Gastroesophageal sphincter (tissue), 4 donors: ENCODE measurements around the gene CDH23. TPM values are rescaled to one million over a fixed set of nuclear protein-coding genes. Genes with fewer than 3 reads are reported as not detected.

ENCODE experiments used
- ATAC-seq: fragments of 150-250 bp; one replicate; pipeline ENCODE4 v1.9.1; 2016; ENCODE audit warnings: mild to moderate bottlenecking, moderate library complexity
- H3K27ac ChIP-seq, 4 donors: fragments of 200-600 bp; sonication (generic) in 3 of 4; 1 replicate in 3 of 4; 2 replicates in 1 of 4; pipeline ENCODE4 v1.5.1; 2016 to 2019
- H3K27me3 ChIP-seq: fragments of 200-600 bp; sonication (generic); one replicate; pipeline ENCODE4 v1.5.1; 2019
- H3K36me3 ChIP-seq, 2 donors: fragments of 200-600 bp; sonication (generic); one replicate each; pipeline ENCODE4 v1.5.1; 2019; ENCODE audit warnings: control low read depth in 1 of 2
- H3K4me1 ChIP-seq, 3 donors: fragments of 200-600 bp; sonication (generic); 1 replicate in 2 of 3; 2 replicates in 1 of 3; pipeline ENCODE4 v1.5.1; 2016 to 2019; ENCODE audit warnings: control low read depth in 2 of 3
- H3K4me3 ChIP-seq, 2 donors: fragments of 200-600 bp; sonication (generic); one replicate each; pipeline ENCODE4 v1.5.1; 2019; ENCODE audit warnings: mild to moderate bottlenecking in 1 of 2, moderate library complexity in 1 of 2
- H3K9me3 ChIP-seq, 3 donors: fragments of 200-600 bp; sonication (generic); one replicate each; pipeline ENCODE4 v1.5.1; 2017 to 2019; ENCODE audit warnings: control low read depth in 2 of 3
- EP300 ChIP-seq: sonication (generic); formaldehyde crosslinking; IDR thresholded peaks from one replicate; pipeline ENCODE4 v1.6.1; 2017; ENCODE audit warnings: antibody characterized with exemption, mild to moderate bottlenecking
- POLR2A ChIP-seq, 2 donors: fragments of 450-650 bp; IDR thresholded peaks; one replicate each; pipeline ENCODE4 v1.6.1; 2017; ENCODE audit warnings: antibody characterized with exemption in 2 of 2, mild to moderate bottlenecking in 2 of 2, moderate library complexity in 1 of 2
- POLR2AphosphoS5 ChIP-seq: sonication (generic); formaldehyde crosslinking; IDR thresholded peaks from one replicate; pipeline ENCODE4 v1.6.1; 2017; ENCODE audit warnings: antibody characterized with exemption
- WGBS, 2 donors: methylation state at CpG; one replicate each; pipeline ENCODE4 v1.1.5; 2018; ENCODE audit warnings: low coverage in 1 of 2; 5-methylcytosine and 5-hydroxymethylcytosine counted together
- total RNA-seq, 4 donors: library from RNA; depleted of rRNA; stranded (reverse); fragments of >200 nt; gene quantifications; one replicate each; pipeline ENCODE4 v1.1.0, GENCODE V29; 2016
- TF ChIP-seq, protein P1 (sequence below), 4 experiments: fragments of 200-600 bp in 2 of 4; fragments of 450-650 bp in 2 of 4; sonication (generic) in 1 of 4; IDR thresholded peaks; one replicate each; pipeline ENCODE4 v1.5.1; 2017 to 2019; ENCODE audit warnings: antibody characterized with exemption in 4 of 4, mild to moderate bottlenecking in 2 of 4, moderate library complexity in 2 of 4

Gene CDH23
- total RNA-seq, 4 donors from 2014 or later = 5.1 to 33.5 (median 16.2) TPM

GRCh38 chr10:71742301-71743088 is 345.8 kb downstream of the CDH23 start:
- H3K9me3 ChIP-seq = peaks cover 0 to 8% (median 0%) of the 10 kb centered on the region in 3 donors
- H3K4me1 ChIP-seq = peaks cover 0 to 32% (median 5%) of the 10 kb centered on the region in 3 donors
- H3K27ac ChIP-seq = no peak overlapping the region
- TF ChIP-seq POLR2AphosphoS5 = no peak
- TF ChIP-seq, protein P1, sequence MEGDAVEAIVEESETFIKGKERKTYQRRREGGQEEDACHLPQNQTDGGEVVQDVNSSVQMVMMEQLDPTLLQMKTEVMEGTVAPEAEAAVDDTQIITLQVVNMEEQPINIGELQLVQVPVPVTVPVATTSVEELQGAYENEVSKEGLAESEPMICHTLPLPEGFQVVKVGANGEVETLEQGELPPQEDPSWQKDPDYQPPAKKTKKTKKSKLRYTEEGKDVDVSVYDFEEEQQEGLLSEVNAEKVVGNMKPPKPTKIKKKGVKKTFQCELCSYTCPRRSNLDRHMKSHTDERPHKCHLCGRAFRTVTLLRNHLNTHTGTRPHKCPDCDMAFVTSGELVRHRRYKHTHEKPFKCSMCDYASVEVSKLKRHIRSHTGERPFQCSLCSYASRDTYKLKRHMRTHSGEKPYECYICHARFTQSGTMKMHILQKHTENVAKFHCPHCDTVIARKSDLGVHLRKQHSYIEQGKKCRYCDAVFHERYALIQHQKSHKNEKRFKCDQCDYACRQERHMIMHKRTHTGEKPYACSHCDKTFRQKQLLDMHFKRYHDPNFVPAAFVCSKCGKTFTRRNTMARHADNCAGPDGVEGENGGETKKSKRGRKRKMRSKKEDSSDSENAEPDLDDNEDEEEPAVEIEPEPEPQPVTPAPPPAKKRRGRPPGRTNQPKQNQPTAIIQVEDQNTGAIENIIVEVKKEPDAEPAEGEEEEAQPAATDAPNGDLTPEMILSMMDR (IDR thresholded peaks at IDR 0.05) = no peak
- TF ChIP-seq POLR2A (IDR thresholded peaks at IDR 0.05) = no peak
- TF ChIP-seq EP300 = no peak
- no peaks in the 10 kb centered on the region for H3K27me3 ChIP-seq
- 95% methylated on average over 5 of the region's 10 CpGs; no CpG with 5 or more reads in 1 of the 2 donors for WGBS, 2 donors
- no peak for ATAC-seq
- H3K36me3 ChIP-seq = peaks cover 0 to 14% of the 10 kb centered on the region in 2 donors
- H3K4me3 ChIP-seq = no peak overlapping the region

DNA sequence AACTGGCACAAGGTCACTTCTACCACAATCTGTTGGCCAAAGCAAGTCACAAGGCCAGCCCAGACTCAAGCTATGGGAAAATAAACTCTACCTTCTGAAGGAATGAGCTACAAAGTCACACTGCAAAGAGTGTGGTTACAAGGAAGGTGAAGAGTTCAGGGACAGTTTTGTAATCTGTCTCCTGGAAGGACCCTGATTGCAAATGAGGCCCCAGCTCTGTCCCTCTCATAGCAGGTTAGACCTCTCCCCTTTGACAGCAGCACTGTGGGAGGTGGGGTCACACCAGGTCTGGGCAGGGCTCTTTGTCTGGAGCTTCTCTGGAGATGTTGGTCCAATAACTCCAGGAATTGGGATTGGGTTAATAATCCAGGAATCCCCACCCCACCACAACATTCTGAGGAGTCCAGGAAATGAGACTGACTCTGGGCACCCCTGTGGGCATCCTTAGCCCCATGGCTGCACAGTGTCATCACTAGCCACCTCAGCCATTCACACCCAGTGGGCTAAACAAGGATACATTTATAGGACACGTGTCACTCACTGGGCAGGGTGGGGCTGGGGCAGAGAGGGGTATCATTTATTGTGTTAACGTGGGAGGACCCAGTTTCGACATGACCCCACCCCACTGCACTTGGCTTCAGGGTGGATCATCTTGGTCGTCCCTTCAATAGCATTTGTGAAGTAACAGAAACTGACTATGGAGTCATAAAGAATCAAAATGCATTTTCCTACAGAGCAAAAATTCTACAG is 346.5 kb downstream of the CDH23 start:
- peaks cover 0 to 39% (median 10%) of the 10 kb centered on the region in 3 donors for H3K4me1 ChIP-seq
- TF ChIP-seq POLR2AphosphoS5 (no peak), EP300 (no peak), POLR2A (IDR thresholded peaks at IDR 0.05) (no peak)
- TF ChIP-seq, protein P1 (IDR thresholded peaks at IDR 0.05) = no peak
- ATAC-seq = no peak
- 85 to 96% methylated on average over 3 of the region's 4 CpGs for WGBS, 2 donors
- H3K4me3 ChIP-seq = no peak overlapping the region
- no peak overlapping the region for H3K27ac ChIP-seq
- H3K36me3 ChIP-seq = peaks cover 0 to 14% of the 10 kb centered on the region in 2 donors
- H3K9me3 ChIP-seq = peaks cover 0 to 8% (median 0%) of the 10 kb centered on the region in 3 donors
- no peaks in the 10 kb centered on the region for H3K27me3 ChIP-seq

GRCh38 chr10:71743866-71744265 is 347.1 kb downstream of the CDH23 start:
- Histone ChIP-seq H3K4me3 (no peak overlapping the region), H3K9me3 (peaks cover 0 to 8% (median 0%) of the 10 kb centered on the region in 3 donors), H3K27ac (no peak overlapping the region), H3K36me3 (peaks cover 0 to 14% of the 10 kb centered on the region in 2 donors), H3K27me3 (no peaks in the 10 kb centered on the region), H3K4me1 (peaks cover 0 to 45% (median 16%) of the 10 kb centered on the region in 3 donors)
- WGBS, 2 donors = 83% methylated on average over 1 of the region's 1 CpG; no CpG with 5 or more reads in 1 of the 2 donors
- no peak for ATAC-seq
- TF ChIP-seq, protein P1 (IDR thresholded peaks at IDR 0.05) = no peak
- TF ChIP-seq POLR2AphosphoS5 (no peak), POLR2A (IDR thresholded peaks at IDR 0.05) (no peak)

GRCh38 chr10:71744897-71745663 is 348.4 kb downstream of the CDH23 start:
- no peak for ATAC-seq
- Histone ChIP-seq H3K27me3 (no peaks in the 10 kb centered on the region), H3K9me3 (peaks cover 0 to 8% (median 0%) of the 10 kb centered on the region in 3 donors), H3K4me3 (no peak overlapping the region), H3K36me3 (peaks cover 0 to 19% of the 10 kb centered on the region in 2 donors), H3K4me1 (peaks cover 0 to 51% (median 28%) of the 10 kb centered on the region in 3 donors), H3K27ac (peak overlapping the region in 1 of 4 donors; percentile 78)
- WGBS, 2 donors = 67 to 82% methylated on average over 1 to 2 of the region's 8 CpGs
- no peak for TF ChIP-seq EP300
- no peak for TF ChIP-seq POLR2A (IDR thresholded peaks at IDR 0.05)
- TF ChIP-seq, protein P1 (IDR thresholded peaks at IDR 0.05) = no peak
- TF ChIP-seq POLR2AphosphoS5 = no peak
